Measurements from ENCODE around the gene PLCH1. TPM values are rescaled to one million over a fixed set of nuclear protein-coding genes. Genes with fewer than 3 reads are reported as not detected.

PLCH1 gene
- total and polyA plus RNA-seq, 2 of the 8 experiments (the other 6 are each of a cell fraction or from before 2014, with no cell fraction given), result 5.8 to 17.2 TPM

DNA sequence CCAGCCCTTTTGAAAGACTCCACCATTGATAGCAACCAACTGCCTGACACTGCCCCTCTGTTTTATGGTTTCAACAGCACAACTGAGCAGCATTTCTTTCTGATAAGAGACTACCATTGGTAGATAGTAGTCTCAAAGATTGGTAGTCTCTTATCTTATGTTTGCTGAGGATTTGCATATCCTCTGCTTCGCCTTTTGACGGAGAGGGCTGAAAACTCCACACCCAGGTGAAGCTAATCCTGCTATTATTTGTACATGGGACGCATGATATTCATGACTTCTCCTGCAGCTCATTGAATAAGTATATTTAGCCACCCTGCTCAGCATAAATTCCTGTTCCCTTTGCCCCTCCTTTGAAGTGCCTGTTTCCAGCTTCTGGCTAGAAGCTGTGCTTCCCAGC, 332.0 kb downstream of the PLCH1 start (continued):
- TF ChIP-seq KDM4A (IDR thresholded peaks at IDR 0.05; ENCODE audit: low read depth, low read length, severe bottlenecking), result no peak
- no peak for TF ChIP-seq TAF7 (optimal IDR thresholded peaks at IDR 0.05; ENCODE audit: borderline replicate concordance, low read depth, low read length)
- TF ChIP-seq POLR2AphosphoS5 (IDR thresholded peaks at IDR 0.05; ENCODE audit: low read depth, low read length), result no peak

Measured in H1 (cell line).